ENCODE results near the gene TMCC3.

DNA sequence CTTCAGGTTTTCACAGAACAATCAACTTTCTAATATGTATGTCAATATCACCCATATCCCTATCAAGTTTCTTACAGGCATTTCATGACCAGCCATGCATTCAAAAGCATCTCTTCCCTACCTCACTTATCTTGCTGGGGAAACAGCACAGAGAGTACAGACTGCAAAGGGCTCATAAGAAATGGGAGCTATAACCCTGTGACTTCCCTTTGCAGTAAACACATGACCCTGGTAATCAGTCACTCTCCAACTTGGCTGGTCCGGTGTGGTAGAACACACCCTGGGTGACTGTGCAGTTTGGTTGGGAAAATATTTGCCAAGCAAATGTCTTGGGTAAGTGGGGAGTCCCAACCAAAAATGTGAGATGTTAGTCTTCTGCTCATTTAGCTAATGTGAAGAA is 49.4 kb upstream of the TMCC3 start:
- TF ChIP-seq CTCF (IDR thresholded peaks at IDR 0.05) (no peak), POLR2A (IDR thresholded peaks at IDR 0.05) (no peak)

Data from suprapubic skin (tissue), 3 donors.